ENCODE data around the gene CRACR2A. TPM values are rescaled to one million over a fixed set of nuclear protein-coding genes. Genes with fewer than 3 reads are reported as not detected.

Gene CRACR2A
- total and polyA plus RNA-seq, 4 donors: 1.4 to 10.2 (median 5.5) TPM

DNA sequence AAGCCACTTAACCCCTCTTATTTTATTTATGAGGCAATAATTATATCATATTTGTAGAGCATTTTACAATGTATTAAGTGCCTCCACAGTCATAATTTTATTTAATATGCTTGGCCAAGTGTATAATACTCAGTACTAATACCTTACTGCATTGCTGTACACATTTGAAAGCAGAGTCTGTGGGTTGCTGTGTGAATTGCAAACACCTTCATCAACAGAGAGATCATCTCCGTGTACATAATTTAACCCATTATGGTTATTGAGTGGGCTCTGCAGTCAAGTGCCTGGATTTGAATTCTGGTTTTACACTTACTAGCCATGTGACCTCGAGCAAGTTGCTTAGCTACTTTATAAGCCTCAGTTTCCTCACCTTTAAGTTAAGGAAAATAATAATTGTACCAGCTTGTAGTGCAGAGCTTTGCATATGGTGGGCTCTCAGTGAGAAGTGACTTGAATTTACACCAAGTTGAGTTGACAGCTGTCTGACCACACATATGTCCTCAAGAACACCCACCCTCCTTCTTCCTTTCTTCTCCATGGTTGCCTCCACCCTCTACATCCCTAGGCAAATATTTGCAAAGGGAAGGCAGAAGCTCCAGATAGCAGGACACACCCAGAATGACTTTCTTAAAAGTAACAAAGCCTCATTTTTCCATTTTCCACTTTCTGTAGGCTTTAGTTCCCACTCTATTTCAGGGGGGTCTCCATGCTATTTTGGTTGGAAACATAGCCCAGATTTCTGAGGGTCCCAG is 12.3 kb downstream of the CRACR2A start:
- DNase-seq: no peak
- H3K4me1 ChIP-seq (ENCODE audit: control insufficient read depth in 5 of 5, insufficient read depth in 5 of 5, low read length in 5 of 5): peaks cover 0 to 4% (median 0%) of the 10 kb centered on the region in 5 donors
- no peak for ATAC-seq (ENCODE audit: insufficient read depth, low FRiP score)
- no peak overlapping the region for H3K4me3 ChIP-seq
- no peak overlapping the region for H3K9ac ChIP-seq (ENCODE audit: insufficient read depth in 1 of 2, low read length in 2 of 2)
- 76 to 78% methylated on average over 2 of the region's 2 CpGs for WGBS, 2 donors
- H3K9me3 ChIP-seq (ENCODE audit: control insufficient read depth in 4 of 4, insufficient read depth in 3 of 4, low read length in 3 of 4): no peaks in the 10 kb centered on the region
- H3K36me3 ChIP-seq (ENCODE audit: control insufficient read depth in 4 of 4, insufficient read depth in 4 of 4, low read length in 4 of 4): no peaks in the 10 kb centered on the region
- H3K27ac ChIP-seq (ENCODE audit: low read depth in 1 of 2, low read length in 1 of 2): no peak overlapping the region
- H3K27me3 ChIP-seq (ENCODE audit: control insufficient read depth in 3 of 3, insufficient read depth in 3 of 3, low read length in 2 of 3): no peaks in the 10 kb centered on the region
- TF ChIP-seq, protein P1, sequence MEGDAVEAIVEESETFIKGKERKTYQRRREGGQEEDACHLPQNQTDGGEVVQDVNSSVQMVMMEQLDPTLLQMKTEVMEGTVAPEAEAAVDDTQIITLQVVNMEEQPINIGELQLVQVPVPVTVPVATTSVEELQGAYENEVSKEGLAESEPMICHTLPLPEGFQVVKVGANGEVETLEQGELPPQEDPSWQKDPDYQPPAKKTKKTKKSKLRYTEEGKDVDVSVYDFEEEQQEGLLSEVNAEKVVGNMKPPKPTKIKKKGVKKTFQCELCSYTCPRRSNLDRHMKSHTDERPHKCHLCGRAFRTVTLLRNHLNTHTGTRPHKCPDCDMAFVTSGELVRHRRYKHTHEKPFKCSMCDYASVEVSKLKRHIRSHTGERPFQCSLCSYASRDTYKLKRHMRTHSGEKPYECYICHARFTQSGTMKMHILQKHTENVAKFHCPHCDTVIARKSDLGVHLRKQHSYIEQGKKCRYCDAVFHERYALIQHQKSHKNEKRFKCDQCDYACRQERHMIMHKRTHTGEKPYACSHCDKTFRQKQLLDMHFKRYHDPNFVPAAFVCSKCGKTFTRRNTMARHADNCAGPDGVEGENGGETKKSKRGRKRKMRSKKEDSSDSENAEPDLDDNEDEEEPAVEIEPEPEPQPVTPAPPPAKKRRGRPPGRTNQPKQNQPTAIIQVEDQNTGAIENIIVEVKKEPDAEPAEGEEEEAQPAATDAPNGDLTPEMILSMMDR (IDR thresholded peaks at IDR 0.05; ENCODE audit: control extremely low read depth, extremely low read depth): no peak

- 95 to 96% methylated on average over 4 of the region's 4 CpGs for WGBS, 2 donors
- Histone ChIP-seq H3K4me3 (no peak overlapping the region), H3K4me1 (ENCODE audit: control insufficient read depth in 5 of 5, insufficient read depth in 5 of 5, low read length in 5 of 5) (no peaks in the 10 kb centered on the region), H3K27ac (ENCODE audit: low read depth in 1 of 2, low read length in 1 of 2) (no peak overlapping the region), H3K9ac (ENCODE audit: insufficient read depth in 1 of 2, low read length in 2 of 2) (no peak overlapping the region), H3K9me3 (ENCODE audit: control insufficient read depth in 4 of 4, insufficient read depth in 3 of 4, low read length in 3 of 4) (no peaks in the 10 kb centered on the region), H3K27me3 (ENCODE audit: control insufficient read depth in 3 of 3, insufficient read depth in 3 of 3, low read length in 2 of 3) (no peaks in the 10 kb centered on the region), H3K36me3 (ENCODE audit: control insufficient read depth in 4 of 4, insufficient read depth in 4 of 4, low read length in 4 of 4) (peaks cover 0 to 2% (median 0%) of the 10 kb centered on the region in 4 donors)
- no peak for ATAC-seq (ENCODE audit: insufficient read depth, low FRiP score)
- TF ChIP-seq, protein P1 (IDR thresholded peaks at IDR 0.05; ENCODE audit: control extremely low read depth, extremely low read depth): no peak
- no peak for DNase-seq
Measured at GRCh38 chr12:3735432-3735831, 17.5 kb downstream of the CRACR2A start.

GRCh38 chr12:3732901-3733300 is 20.0 kb downstream of the CRACR2A start:
- TF ChIP-seq, protein P1 (IDR thresholded peaks at IDR 0.05; ENCODE audit: control extremely low read depth, extremely low read depth): no peak
- Histone ChIP-seq H3K27me3 (ENCODE audit: control insufficient read depth in 3 of 3, insufficient read depth in 3 of 3, low read length in 2 of 3) (no peaks in the 10 kb centered on the region), H3K4me3 (no peak overlapping the region), H3K4me1 (ENCODE audit: control insufficient read depth in 5 of 5, insufficient read depth in 5 of 5, low read length in 5 of 5) (peaks cover 0 to 6% (median 0%) of the 10 kb centered on the region in 5 donors), H3K36me3 (ENCODE audit: control insufficient read depth in 4 of 4, insufficient read depth in 4 of 4, low read length in 4 of 4) (peaks cover 0 to 2% (median 0%) of the 10 kb centered on the region in 4 donors), H3K27ac (ENCODE audit: low read depth in 1 of 2, low read length in 1 of 2) (no peak overlapping the region), H3K9me3 (ENCODE audit: control insufficient read depth in 4 of 4, insufficient read depth in 3 of 4, low read length in 3 of 4) (no peaks in the 10 kb centered on the region), H3K9ac (ENCODE audit: insufficient read depth in 1 of 2, low read length in 2 of 2) (no peak overlapping the region)
- DNase-seq: no peak
- WGBS, 2 donors: 65 to 74% methylated on average over 4 of the region's 4 CpGs
- ATAC-seq (ENCODE audit: insufficient read depth, low FRiP score): no peak
